ENCODE measurements around the gene KRT3.

Gene KRT3

GRCh38 chr12:52838609-52839435 lies 42.9 kb upstream of the KRT3 start:
- ATAC-seq (ENCODE audit: insufficient read depth, low read depth) = no peak
- Histone ChIP-seq H2AFZ (ENCODE audit: low read depth, low read length) (no peak overlapping the region), H3K27ac (ENCODE audit: low read length) (no peak overlapping the region), H3K9me3 (ENCODE audit: insufficient read depth, low read length, severe bottlenecking) (no peaks in the 10 kb centered on the region), H4K20me1 (ENCODE audit: insufficient read depth, low read length) (peaks cover 4% of the 10 kb centered on the region; the same call in 1 of the 2 replicates), H3K9ac (ENCODE audit: low read depth, low read length) (no peak overlapping the region), H3K4me2 (ENCODE audit: insufficient read depth, low read length) (no peak overlapping the region), H3K79me2 (ENCODE audit: insufficient read depth, low read length) (no peaks in the 10 kb centered on the region), H3K4me3 (ENCODE audit: low read depth in 1 of 2, low read length in 2 of 2) (no peak overlapping the region), H3K4me1 (ENCODE audit: insufficient read depth, low read length) (no peaks in the 10 kb centered on the region), H3K36me3 (ENCODE audit: insufficient read depth, low read length) (no peaks in the 10 kb centered on the region), H3K27me3 (ENCODE audit: insufficient read depth, low read length, poor library complexity) (peaks cover 17% of the 10 kb centered on the region)
- no peak for TF ChIP-seq CTCF (IDR thresholded peaks at IDR 0.05; ENCODE audit: borderline replicate concordance, extremely low read depth, low read length, poor library complexity, severe bottlenecking)
- TF ChIP-seq EZH2 (IDR thresholded peaks at IDR 0.05; ENCODE audit: borderline replicate concordance, low read depth, low read length, severe bottlenecking) = no peak
- no peak for DNase-seq

DNA sequence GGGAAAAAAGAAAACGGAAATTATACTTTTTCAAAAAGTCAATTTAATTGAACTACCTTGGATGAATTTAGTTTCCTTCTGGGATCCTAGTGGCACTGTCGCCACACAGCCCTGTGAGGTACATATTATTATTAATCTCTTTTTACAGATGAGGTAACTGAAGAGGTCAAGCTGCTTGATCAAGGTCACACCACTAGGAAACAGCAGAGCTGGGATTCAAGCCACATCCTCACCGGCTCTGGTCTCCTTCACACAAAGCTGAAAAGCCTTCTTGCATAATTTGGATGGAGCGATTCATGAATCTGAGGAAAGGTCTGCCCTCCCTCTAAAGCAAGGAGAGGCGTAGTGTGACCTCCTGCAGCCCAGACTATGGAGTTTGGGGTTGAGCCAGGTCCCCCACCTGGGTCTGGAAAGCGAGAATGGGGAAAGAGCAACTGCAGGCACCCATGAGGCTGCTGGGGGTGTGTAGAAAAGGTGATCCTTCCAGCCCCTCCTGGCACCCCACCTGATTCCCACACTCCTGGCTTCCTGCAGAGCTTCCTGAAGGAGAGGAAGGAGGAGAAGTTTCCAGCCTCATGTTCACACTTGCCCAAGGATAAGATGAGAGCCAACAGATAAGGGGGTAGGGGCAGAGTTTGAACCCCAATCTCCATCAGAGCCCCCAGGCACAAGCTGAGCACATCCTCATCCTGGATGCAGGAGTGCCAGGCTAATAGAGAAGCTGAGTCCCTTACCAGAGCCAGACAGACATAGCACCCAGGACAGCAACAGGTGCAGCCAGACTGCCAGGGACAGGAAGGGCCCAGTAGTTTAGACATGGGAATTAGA lies 42.1 kb upstream of the KRT3 start:
- ATAC-seq (ENCODE audit: insufficient read depth, low read depth) = no peak
- no peak overlapping the region for H3K4me3 ChIP-seq (ENCODE audit: low read depth in 1 of 2, low read length in 2 of 2)
- DNase-seq = no peak
- no peaks in the 10 kb centered on the region for H3K79me2 ChIP-seq (ENCODE audit: insufficient read depth, low read length)
- H3K4me1 ChIP-seq (ENCODE audit: insufficient read depth, low read length) = no peaks in the 10 kb centered on the region
- no peaks in the 10 kb centered on the region for H3K36me3 ChIP-seq (ENCODE audit: insufficient read depth, low read length)
- H3K27ac ChIP-seq (ENCODE audit: low read length) = no peak overlapping the region
- H3K9me3 ChIP-seq (ENCODE audit: insufficient read depth, low read length, severe bottlenecking) = no peaks in the 10 kb centered on the region
- TF ChIP-seq EZH2 (IDR thresholded peaks at IDR 0.05; ENCODE audit: borderline replicate concordance, low read depth, low read length, severe bottlenecking) (no peak), CTCF (IDR thresholded peaks at IDR 0.05; ENCODE audit: borderline replicate concordance, extremely low read depth, low read length, poor library complexity, severe bottlenecking) (no peak)
- H3K9ac ChIP-seq (ENCODE audit: low read depth, low read length) = no peak overlapping the region
- H3K4me2 ChIP-seq (ENCODE audit: insufficient read depth, low read length) = no peak overlapping the region
- H3K27me3 ChIP-seq (ENCODE audit: insufficient read depth, low read length, poor library complexity) = peaks cover 20% of the 10 kb centered on the region
- no peak overlapping the region for H2AFZ ChIP-seq (ENCODE audit: low read depth, low read length)
- peaks cover 4% of the 10 kb centered on the region; the same call in 1 of the 2 replicates for H4K20me1 ChIP-seq (ENCODE audit: insufficient read depth, low read length)

- H3K4me3 ChIP-seq (ENCODE audit: low read depth in 1 of 2, low read length in 2 of 2) = no peak overlapping the region
- H3K36me3 ChIP-seq (ENCODE audit: insufficient read depth, low read length) = no peaks in the 10 kb centered on the region
- DNase-seq (no peak), ATAC-seq (ENCODE audit: insufficient read depth, low read depth) (no peak)
- no peak for TF ChIP-seq CTCF (IDR thresholded peaks at IDR 0.05; ENCODE audit: borderline replicate concordance, extremely low read depth, low read length, poor library complexity, severe bottlenecking)
- TF ChIP-seq EZH2 (IDR thresholded peaks at IDR 0.05; ENCODE audit: borderline replicate concordance, low read depth, low read length, severe bottlenecking) = no peak
- H3K4me1 ChIP-seq (ENCODE audit: insufficient read depth, low read length) = no peaks in the 10 kb centered on the region
- no peak overlapping the region for H2AFZ ChIP-seq (ENCODE audit: low read depth, low read length)
- H3K79me2 ChIP-seq (ENCODE audit: insufficient read depth, low read length) = no peaks in the 10 kb centered on the region
- no peak overlapping the region for H3K4me2 ChIP-seq (ENCODE audit: insufficient read depth, low read length)
- no peak overlapping the region for H3K27ac ChIP-seq (ENCODE audit: low read length)
- peaks cover 4% of the 10 kb centered on the region for H4K20me1 ChIP-seq (ENCODE audit: insufficient read depth, low read length)
- H3K9me3 ChIP-seq (ENCODE audit: insufficient read depth, low read length, severe bottlenecking) = no peaks in the 10 kb centered on the region
- H3K9ac ChIP-seq (ENCODE audit: low read depth, low read length) = no peak overlapping the region
- H3K27me3 ChIP-seq (ENCODE audit: insufficient read depth, low read length, poor library complexity) = peaks cover 23% of the 10 kb centered on the region
Measured at GRCh38 chr12:52837413-52837741, 41.5 kb upstream of the KRT3 start.
